AG08396 (cell line): ENCODE results near the gene STARD7.
"Not testable (repeated sequence)": the region's sequence is repeated elsewhere in the genome, so short reads cannot be mapped to it uniquely, and the experiment has no call there.

Experiments
- DNase-seq: peaks from one replicate; pipeline ENCODE4 v3.0.0; 2012; ENCODE audit warnings: low spot score, mixed read lengths

Gene STARD7

DNA sequence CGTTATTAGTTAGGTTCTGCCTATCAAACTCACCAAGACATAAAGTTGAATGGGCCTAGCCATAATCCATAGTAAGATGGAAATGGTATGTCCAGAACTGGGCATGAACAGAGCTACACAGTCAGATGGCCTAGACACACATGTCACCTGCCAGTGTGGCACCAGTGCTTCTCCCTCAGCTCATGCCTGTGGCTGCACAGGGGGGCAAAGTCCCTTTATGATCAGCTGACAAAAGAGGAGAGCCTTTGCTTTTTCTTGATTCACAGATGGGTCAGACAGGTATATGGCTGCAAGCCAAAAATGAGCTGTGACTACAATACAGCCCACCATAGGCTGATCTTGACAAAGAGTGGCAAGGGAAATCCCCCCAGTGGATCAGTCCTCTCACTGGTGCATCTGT, 28.3 kb upstream of the STARD7 start:
- no peak for DNase-seq

GRCh38 chr2:96233880-96234316, 25.3 kb upstream of the STARD7 start:
- DNase-seq = no peak

DNA sequence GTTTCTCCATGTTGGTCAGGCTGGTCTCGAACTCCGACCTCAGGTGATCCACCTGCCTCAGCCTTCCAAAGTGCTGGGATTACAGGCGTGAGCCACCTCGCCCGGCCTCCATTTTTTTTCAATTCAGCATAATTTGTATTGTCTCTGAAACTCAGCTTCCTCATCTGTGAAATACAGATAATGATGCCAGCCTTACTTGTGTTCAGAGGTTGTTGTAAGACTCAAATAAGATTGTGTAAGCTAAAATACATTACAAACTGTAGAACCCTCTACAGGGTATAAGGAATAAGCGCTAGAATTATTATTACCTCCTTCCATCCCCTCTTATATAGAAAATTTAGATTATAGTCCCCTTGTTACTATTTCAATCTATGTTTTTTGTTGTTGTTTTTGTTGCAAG, 24.8 kb upstream of the STARD7 start:
- no peak for DNase-seq

DNA sequence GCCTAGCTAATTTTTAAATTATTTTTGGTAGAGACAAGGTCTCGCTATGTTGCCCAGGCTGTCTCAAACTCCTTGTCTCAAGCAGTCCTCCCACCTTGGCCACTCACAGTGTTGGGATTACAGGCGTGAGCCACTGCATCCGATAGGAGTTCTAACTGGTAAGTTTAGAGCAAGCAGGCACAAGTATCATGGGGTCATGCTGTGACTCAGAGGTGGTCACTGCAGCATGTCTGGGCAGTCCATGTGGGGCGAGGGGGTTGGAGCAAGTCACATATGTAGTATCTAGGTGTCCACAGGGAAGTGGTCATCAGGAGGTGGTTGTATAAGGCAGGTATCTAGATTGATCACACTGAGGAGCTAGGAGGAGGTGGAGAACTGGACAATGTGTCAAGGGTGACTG, 22.7 kb upstream of the STARD7 start:
- no peak for DNase-seq

- no peak for DNase-seq
Observed at GRCh38 chr2:96225016-96225533, 16.4 kb upstream of the STARD7 start.

DNA sequence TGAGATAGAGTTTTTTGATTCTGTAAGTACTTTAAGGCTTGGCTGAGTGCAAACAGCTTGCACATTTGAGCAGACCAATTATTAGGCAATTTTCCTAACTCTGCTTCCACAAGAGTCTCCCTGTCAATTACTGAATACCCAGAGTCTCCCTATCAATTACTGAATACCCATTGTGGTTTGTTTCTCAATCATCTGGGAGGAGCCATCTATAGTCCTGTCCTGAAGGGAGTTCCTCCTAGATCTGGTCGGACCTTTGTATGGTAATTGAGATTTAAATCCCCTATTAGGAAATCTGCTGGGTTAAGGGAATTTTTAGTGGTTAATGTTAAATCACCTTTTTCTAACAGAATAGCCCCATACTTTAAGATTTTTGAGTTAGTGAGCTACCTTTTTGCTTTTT, 12.5 kb upstream of the STARD7 start:
- DNase-seq = not testable (repeated sequence)

DNA sequence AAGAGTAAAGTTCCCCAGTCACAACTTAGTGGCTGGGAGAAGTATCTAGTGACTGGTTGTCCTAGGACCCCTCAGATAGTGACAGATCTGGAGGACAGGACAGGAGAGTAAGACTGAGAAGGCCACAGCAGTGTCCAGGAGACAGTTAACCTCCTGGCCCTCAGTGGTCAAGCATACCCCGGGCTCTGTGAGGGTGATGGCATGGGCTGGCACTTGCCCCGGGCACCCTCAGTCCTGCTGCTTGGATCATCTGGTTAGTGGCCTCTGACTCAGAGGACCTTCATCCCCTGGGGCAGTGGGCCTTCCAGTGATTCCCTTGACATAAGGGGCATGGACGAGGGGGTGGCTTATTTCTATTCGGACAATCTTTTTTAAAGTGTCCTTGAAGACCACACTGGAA, 11.3 kb upstream of the STARD7 start:
- DNase-seq = not testable (repeated sequence)

- DNase-seq = no peak
Observed at GRCh38 chr2:96218508-96219131, 10.0 kb upstream of the STARD7 start.

DNA sequence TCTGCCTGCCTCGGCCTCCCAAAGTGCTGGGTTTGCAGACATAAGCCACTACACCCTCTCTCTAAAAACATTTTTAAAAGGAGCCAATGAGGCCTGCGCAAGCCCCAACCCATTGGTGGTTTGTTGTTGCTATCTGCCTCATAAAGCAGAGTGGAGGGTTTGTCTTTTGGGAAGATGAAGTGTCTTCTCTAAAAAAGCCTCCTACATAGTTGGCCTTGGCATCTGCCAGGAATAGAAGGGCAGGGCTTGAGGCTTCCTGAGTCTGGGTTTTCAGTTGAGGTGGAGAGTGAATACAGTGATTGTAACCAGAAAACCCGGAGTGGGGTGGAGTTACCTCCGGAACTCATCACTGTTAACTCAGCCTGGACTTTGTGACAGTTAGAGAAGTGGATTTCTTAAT, 5.9 kb upstream of the STARD7 start:
- DNase-seq = no peak

- no peak for DNase-seq
Observed at GRCh38 chr2:96213379-96213778, 4.8 kb upstream of the STARD7 start.

DNA sequence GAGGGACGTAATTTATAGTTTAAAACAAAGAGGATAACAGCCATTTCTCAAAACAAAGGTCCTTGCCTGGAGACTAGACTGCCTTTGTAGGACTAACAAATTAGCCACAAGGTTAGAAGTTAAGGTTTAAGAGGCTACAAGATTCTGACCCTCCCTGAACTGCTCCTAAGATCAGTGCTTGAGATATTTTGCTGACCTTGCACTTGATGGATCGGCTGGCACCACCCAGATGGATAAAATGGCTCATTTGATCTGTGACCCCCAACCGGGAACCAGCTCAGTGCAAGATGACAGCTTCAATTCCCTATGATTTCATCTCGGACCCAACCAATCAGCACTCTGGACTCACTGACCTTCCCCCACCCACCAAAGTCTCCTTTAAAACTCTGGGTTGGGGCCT, 3.7 kb upstream of the STARD7 start:
- no peak for DNase-seq

- DNase-seq = no peak
Observed at GRCh38 chr2:96209729-96210085, 1.1 kb upstream of the STARD7 start.

- no peak for DNase-seq
Observed at GRCh38 chr2:96209011-96209728, 543 bp upstream of the STARD7 start.

DNA sequence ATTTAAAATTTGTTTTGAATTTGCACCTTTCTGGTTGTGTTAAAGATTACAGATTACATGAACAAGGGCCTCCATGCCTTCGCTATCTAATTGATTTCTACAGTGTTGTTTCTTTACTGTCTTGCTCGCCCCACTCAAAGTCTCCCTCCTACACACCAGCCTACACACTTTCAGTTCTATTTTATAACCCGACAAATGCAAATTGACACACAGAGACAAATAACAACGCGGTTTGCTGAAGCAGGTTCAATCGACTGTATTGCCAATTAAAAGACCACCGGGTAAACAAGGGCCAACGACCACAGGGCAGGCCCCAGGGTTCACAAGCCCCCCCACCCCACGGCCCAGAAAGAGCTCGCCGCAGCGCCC, 869 bp downstream of the STARD7 start:
- DNase-seq = no peak

DNA sequence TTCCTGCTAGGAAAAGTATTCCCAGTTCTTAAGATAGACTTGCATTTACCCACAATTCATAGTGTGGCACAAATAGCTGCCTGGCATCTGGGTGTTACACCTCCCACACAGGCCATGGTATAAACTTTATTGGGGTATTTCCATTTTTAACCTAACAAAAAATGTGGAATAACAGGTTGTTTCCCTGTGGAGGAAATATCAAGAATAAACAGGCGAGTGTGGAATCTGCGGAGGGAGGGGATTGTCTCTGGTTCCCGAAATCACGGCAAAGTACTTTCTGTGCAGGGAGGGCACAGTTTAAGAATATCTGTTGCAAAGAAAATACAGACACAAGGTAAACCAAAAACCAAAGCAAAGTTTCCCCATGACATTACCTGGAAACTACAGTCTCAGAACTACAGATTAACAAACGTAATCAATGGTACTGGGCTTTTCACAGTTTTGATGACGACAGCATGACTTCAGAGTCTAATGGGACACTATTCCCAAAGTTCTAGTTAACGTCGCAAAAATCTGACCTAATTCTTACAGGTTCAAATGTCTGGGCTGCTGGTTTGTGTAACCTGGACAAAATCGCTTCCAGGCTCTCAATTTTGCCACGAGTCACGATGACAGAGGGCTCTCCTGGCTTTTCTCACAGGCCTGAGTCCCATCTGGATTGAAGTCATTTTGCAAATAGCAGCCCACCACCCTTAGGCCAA, 1.4 kb downstream of the STARD7 start:
- DNase-seq = no peak

DNA sequence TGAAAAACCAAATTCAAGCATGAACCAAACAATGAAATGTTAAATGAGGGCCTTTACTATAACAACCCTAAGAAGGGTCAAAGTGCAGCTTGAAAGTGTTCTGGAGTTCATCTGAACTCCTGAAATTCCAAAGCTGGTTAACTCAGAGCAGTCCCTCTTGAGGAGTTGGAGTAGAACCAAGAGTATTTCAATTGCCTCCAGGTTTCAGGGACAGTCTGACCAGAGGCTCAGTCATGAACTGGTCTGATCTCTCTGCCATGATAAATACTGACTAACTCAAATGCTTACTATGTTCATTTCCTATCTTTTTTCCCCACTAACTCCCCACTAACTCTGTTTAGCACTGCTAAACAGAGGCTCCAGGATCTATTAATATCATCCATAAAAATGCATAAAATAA, 2.7 kb downstream of the STARD7 start:
- peak; percentile 61 for DNase-seq

DNA sequence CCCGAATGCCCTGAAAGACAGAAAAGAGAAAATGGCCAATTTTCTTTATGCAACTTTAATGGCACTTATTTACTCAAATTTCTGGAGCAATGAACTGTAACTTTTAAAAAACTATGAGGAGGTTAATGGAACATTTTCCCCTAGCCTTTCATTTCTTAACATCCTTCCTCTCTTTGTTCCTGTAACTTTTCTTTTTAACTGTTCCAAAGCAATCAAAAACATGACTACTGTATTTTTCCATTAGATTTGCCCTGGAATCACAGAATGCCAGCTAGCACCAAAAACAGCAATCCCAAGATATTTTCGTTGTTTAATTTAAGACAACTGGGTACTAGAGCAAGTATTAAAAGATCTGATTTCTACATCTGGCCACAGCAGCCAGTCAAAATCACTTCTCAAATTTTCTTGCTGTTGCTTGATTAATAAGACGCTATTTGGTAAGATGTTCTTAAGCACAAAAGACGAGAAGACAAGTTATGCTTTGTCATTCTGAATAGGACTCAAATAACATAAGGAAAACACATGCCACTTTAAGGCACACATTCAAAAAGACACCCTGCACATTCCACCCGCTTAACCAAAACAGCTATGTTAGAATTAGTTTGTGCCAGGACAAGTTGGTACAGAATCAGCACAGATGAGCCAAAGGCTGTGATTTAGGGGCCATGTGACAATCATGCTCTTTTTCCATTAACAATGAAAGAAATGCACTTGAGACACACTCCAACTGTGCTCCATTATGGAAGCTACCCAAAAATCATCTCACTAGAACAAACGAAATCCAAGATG, 3.6 kb downstream of the STARD7 start:
- no peak for DNase-seq

DNA sequence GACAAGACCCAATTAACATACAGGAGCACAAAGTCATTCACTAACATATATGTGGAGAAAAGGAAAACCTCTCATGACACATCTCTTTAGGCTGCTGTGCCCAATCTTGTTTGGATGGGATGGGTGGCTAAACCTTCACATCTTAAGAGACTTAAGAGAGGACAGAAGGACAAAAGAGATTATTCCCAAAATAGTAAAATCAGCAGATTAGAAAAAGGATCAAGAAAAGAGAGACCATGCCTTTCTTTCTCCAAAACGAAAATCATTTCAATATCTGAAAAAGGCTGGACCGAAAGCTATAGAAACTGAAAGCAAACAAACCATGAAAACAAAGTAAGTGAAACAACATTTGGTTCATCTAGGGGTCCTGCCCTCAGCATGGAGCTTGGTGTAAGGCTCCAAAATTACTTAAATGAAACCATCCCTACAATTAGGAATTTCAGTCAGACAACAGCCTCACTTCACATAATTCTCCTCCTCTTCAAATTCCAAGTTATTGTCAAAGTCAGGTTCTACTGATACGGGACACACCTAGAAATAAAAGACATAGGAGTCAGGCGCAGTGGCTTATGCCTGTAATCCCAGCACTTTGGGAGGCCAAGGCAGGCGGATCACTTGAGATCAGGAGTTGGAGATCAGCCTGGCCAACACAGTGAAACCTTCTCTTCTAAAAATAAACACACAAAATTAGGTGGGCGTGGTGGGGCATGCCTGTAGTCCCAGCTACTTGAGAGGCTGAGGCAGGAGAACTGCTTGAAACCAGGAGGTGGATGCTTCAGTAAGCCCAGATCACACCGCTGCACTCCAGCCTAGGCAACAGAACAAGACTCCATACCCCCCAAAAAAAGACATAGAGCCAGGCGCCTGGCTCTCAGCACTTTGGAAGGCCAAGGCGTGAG, 5.2 kb downstream of the STARD7 start:
- no peak for DNase-seq

- no peak for DNase-seq
Observed at GRCh38 chr2:96202152-96202854, 6.3 kb downstream of the STARD7 start.

GRCh38 chr2:96201338-96201737, 7.3 kb downstream of the STARD7 start:
- DNase-seq = no peak

DNA sequence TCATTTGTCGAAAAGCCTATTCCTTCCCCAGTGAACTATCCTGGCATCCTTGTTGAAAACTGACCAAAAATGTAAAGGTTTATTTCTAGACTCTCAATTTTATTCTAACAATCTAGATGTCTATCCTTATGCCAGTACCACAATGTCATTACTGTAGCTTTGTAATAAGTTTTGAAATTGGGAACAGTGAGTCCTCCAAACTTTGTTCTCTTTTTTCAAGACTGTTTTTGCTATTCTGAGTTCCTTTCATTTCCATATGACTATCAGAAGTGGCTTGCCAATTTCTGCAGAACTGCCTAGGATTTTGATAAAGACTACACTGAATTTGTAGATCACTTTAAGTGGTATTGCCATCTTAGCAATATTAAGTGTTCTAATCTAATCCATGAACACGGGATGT, 9.7 kb downstream of the STARD7 start:
- no peak for DNase-seq
